Measurements from ENCODE around the gene NCS1. TPM values are rescaled to one million over a fixed set of nuclear protein-coding genes. Genes with fewer than 3 reads are reported as not detected.

The NCS1 gene
- total RNA-seq, 2 donors from 2014 or later, result 0.12 to 0.31 TPM

DNA sequence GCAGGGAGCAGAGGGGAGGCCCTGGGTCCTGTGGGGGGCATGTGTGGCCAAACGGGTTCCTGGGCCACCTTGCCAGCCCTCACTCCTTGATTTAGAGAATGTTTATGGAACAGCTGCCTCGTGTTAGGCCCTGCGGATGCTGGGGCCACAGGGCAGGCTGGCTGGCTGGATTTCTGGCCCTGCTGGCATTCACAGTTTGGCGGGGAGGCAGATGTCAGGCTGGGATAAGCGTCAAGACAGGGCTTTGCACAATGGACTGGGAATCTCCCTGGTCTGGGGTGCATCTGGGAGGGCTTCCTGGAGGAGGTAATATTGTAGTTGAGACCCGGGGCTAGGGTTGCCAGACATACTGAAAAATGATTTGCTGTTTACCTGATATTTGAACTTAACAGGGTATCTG, 13.8 kb downstream of the NCS1 start:
- H3K9me3 ChIP-seq (ENCODE audit: control insufficient read depth, low read length, poor library complexity, severe bottlenecking), result no peaks in the 10 kb centered on the region
- no peak for ATAC-seq

DNA sequence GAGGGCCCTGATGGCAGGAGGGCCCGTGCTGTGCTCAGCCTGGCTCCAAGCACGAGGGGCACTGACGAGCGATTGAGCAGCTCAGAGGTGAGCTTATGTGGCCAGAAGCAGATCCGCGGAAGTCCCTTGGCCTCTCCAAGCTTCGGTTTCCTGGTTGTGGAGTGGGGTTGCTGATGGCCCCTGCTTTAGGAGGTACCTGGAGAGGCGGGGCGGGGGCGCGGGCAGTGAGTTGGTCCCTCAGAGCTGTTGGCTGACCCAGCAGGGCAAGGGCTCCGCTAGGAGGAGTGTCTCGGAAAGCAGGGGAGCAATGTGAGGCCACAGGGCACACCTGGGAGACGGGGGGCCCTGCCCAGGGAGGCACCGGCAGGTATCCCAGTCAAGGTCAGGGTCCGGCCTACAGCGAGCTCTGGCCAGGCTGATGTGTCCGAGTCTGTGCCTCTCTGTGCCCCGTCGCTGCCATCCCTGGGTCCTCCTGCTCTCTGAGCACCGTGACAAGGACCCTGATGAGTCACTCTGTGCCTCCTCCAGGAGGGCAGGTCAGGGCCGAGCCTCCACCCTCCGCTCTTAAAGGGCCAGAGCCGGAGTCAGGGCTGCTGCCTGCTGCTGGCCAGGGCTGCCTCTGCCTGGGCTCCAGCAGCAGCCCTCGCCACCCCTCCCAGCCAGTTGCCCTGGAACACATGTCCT, 14.8 kb downstream of the NCS1 start:
- Mint-ChIP-seq H3K27ac (no peak overlapping the region), H3K27me3 (no peaks in the 10 kb centered on the region), H3K36me3 (ENCODE audit: low read depth) (no peaks in the 10 kb centered on the region), H3K4me3 (no peak overlapping the region), H3K4me1 (peaks cover 5% of the 10 kb centered on the region)
- no peaks in the 10 kb centered on the region for H3K9me3 ChIP-seq (ENCODE audit: control insufficient read depth, low read length, poor library complexity, severe bottlenecking)
- ATAC-seq, result no peak
- no peak for DNase-seq

More for the DNA sequence above, 13.8 kb downstream of the NCS1 start:
- Mint-ChIP-seq H3K4me3 (no peak overlapping the region), H3K4me1 (peaks cover 5% of the 10 kb centered on the region), H3K36me3 (ENCODE audit: low read depth) (no peaks in the 10 kb centered on the region), H3K27ac (no peak overlapping the region), H3K27me3 (no peaks in the 10 kb centered on the region)
- no peak for DNase-seq

DNA sequence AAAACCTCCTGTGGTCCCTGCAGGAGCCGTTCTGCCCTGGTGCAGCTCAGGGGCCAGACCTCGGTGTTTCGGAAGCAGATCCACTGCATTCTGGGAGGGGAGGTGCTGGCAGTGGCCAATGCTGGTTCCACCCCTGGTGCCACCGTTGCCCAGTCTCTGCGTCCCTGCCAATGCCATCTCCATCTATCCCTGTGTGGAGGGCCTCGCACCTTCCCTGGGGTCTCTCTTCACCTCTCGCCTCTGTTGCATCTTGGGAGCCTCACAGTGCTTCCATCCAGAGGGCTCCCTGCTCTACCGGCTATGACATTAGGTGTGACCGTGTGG, 15.3 kb downstream of the NCS1 start:
- Mint-ChIP-seq H3K27ac (no peak overlapping the region), H3K36me3 (ENCODE audit: low read depth) (no peaks in the 10 kb centered on the region), H3K4me3 (no peak overlapping the region), H3K4me1 (peaks cover 5% of the 10 kb centered on the region), H3K27me3 (no peaks in the 10 kb centered on the region)
- H3K9me3 ChIP-seq (ENCODE audit: control insufficient read depth, low read length, poor library complexity, severe bottlenecking), result no peaks in the 10 kb centered on the region
- no peak for ATAC-seq
- no peak for DNase-seq

DNA sequence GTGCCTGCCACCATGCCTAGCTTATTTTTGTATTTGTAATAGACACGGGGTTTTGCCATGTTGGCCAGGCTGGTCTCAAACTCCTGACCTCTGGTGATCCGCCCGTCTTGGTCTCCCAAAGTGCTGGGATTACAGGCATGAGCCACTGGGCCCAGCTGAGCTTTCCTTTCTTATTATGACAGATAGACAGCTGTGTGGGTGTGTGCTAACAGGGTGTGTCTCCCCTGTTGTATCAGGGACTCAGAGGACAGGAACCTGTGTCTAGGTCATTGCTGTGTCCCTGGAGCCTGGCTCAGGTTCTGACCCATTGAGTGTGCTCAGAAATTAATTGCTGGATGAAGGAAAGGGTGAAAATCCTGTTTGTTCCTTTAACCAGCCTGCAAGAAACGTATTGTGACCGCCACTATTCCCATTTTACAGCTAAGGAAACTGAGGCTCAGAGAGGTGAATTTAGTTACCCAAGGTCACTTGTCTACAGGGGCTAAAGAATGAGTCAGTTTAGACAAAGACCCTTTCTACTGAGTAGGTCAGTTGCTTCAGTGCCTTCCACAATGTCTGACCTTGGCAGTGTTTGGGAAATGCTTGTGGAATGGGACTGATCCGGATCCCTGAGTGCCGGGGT, 16.8 kb downstream of the NCS1 start:
- no peak for DNase-seq
- no peaks in the 10 kb centered on the region for H3K36me3 Mint-ChIP-seq (ENCODE audit: low read depth)
- no peak for ATAC-seq
- no peaks in the 10 kb centered on the region for H3K27me3 Mint-ChIP-seq
- no peaks in the 10 kb centered on the region for H3K9me3 ChIP-seq (ENCODE audit: control insufficient read depth, low read length, poor library complexity, severe bottlenecking)
- peaks cover 4% of the 10 kb centered on the region for H3K4me1 Mint-ChIP-seq
- no peak overlapping the region for H3K4me3 Mint-ChIP-seq
- H3K27ac Mint-ChIP-seq, result no peak overlapping the region

DNA sequence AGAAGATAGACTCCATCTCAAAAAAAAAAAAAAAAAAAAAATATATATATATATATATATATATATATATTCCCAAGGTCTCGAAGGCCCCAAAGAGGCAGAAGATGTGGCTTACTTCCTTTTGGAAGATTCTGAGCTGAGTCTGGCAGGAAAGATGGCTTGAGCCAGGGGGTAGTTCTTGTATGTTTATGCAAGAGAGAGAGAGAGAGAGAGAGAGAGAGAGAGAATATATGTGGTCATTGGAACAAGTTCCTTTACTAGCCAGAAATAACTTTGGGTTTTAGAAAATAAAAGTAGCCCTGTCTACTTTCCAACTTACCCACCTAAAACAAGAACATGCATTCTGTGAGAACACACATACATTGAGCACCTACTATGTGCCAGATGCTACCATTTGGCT, 17.6 kb downstream of the NCS1 start:
- ATAC-seq (no peak), DNase-seq (no peak)
- no peaks in the 10 kb centered on the region for H3K36me3 Mint-ChIP-seq (ENCODE audit: low read depth)
- no peak overlapping the region for H3K4me3 Mint-ChIP-seq
- H3K4me1 Mint-ChIP-seq, result peaks cover 5% of the 10 kb centered on the region
- H3K27ac Mint-ChIP-seq, result no peak overlapping the region
- no peaks in the 10 kb centered on the region for H3K9me3 ChIP-seq (ENCODE audit: control insufficient read depth, low read length, poor library complexity, severe bottlenecking)
- no peaks in the 10 kb centered on the region for H3K27me3 Mint-ChIP-seq

DNA sequence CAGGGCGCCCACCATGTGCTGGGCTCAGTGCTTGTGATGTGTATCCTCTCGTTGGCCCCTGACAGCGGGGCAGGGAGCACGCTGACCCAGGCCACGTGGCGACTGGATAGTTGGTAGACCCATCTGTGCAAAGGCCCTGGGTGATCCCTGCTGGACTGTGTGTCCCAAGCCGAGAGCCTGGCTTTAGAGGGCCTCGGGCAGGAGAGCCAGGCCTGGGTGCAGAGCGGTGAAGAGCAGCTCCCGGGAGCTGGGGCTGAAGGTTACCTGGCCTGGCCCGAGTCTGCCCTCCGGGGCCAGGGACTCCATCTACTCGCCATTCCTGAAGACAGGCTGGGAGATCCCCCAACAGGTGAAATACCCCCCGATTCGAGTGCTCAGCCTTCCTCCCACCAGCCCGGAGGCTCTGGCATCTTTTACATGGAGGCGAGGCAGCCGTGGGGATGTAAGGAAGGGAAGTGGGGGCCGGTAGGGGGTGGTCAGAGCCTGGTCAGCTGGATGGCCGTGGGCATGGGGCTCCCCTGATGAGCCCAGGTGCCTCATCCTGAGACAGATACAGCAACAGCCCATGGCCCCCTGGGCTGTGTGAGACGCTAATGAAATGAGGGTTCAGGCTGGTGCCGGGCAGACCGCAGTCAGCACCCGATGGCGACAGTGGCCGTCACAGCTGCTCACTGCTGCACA, 19.0 kb downstream of the NCS1 start:
- no peaks in the 10 kb centered on the region for H3K9me3 ChIP-seq (ENCODE audit: control insufficient read depth, low read length, poor library complexity, severe bottlenecking)
- DNase-seq (no peak), ATAC-seq (no peak)
- Mint-ChIP-seq H3K36me3 (ENCODE audit: low read depth) (no peaks in the 10 kb centered on the region), H3K4me3 (no peak overlapping the region), H3K27me3 (no peaks in the 10 kb centered on the region), H3K27ac (no peak overlapping the region), H3K4me1 (peaks cover 5% of the 10 kb centered on the region)

DNA sequence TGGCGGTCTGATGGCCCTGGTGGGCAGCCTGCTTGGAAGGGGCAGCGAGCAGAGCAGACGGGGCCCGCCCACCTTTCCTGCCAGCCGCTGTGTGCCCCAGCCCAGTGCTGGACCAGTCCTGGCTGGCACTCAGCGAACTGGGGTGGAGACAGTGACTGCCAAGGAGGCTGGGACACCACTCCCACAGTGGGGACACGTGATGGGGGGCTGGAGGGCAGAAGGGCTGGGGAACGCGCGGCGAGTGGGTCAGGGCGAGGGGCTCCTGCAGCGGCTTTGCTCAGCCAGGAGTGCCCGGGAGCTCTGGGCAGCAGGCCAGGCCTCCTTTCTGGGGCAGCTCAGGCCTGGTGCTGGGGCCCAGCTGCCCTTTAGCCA, 19.5 kb downstream of the NCS1 start:
- H3K27ac Mint-ChIP-seq, result no peak overlapping the region
- H3K9me3 ChIP-seq (ENCODE audit: control insufficient read depth, low read length, poor library complexity, severe bottlenecking), result no peaks in the 10 kb centered on the region
- no peak for DNase-seq
- H3K36me3 Mint-ChIP-seq (ENCODE audit: low read depth), result no peaks in the 10 kb centered on the region
- peaks cover 5% of the 10 kb centered on the region for H3K4me1 Mint-ChIP-seq
- no peak overlapping the region for H3K4me3 Mint-ChIP-seq
- no peak for ATAC-seq
- no peaks in the 10 kb centered on the region for H3K27me3 Mint-ChIP-seq

DNA sequence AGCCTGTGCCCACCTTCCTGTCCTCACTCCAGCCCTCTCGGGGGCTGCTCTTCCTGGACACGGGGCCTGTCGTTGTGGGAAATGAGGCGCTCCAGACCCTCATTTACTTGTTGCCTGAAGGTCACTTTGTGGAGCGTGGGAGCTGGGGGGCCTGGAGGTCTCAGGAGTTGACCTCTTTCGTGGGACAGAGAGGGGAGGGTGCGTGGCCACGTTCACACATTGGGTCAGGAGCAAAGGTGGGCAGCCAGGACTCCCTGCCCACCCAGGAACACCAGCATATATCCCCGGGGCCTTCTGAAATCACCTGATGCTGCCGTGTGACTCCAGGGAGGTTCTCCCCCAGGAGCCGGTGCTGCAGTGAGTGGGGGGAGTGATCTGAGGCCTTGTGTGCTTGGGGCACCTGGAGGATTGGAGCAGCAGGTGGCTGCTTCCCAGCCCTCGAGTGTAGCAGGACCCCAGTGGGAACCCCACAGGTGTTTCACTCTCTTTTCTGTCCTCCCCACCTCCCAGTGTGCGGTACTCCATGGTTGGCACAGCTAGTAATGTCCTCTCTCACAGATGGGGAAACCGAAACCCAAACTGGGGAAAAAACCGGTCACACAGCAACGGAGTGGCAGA, 20.3 kb downstream of the NCS1 start:
- DNase-seq (no peak), ATAC-seq (no peak)
- Mint-ChIP-seq H3K27ac (no peak overlapping the region), H3K27me3 (no peaks in the 10 kb centered on the region), H3K36me3 (ENCODE audit: low read depth) (no peaks in the 10 kb centered on the region), H3K4me3 (no peak overlapping the region), H3K4me1 (peaks cover 5% of the 10 kb centered on the region)
- H3K9me3 ChIP-seq (ENCODE audit: control insufficient read depth, low read length, poor library complexity, severe bottlenecking), result no peaks in the 10 kb centered on the region

DNA sequence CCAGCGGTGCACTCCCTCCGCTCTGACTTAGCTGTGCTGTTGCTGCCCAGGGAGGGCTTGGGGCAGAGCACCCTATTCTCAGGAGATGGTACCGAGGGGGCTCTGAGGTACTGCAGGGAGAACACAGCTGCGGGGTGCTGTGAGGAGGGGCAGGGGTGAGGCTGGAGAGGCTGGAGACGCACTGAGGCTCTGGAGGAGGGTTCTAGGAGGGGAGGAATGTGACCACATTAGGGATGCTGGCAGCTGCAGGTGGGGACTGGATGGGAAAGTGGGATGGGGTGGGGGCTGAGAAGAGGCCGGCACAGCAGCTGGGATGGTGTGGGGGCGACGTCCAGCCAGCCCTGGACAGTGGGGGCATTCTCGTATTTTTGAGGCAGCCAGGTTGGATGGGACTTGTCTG, 20.9 kb downstream of the NCS1 start:
- Mint-ChIP-seq H3K36me3 (ENCODE audit: low read depth) (no peaks in the 10 kb centered on the region), H3K4me3 (no peak overlapping the region), H3K27me3 (no peaks in the 10 kb centered on the region), H3K27ac (no peak overlapping the region), H3K4me1 (peaks cover 5% of the 10 kb centered on the region)
- no peaks in the 10 kb centered on the region for H3K9me3 ChIP-seq (ENCODE audit: control insufficient read depth, low read length, poor library complexity, severe bottlenecking)
- ATAC-seq (no peak), DNase-seq (no peak)

DNA sequence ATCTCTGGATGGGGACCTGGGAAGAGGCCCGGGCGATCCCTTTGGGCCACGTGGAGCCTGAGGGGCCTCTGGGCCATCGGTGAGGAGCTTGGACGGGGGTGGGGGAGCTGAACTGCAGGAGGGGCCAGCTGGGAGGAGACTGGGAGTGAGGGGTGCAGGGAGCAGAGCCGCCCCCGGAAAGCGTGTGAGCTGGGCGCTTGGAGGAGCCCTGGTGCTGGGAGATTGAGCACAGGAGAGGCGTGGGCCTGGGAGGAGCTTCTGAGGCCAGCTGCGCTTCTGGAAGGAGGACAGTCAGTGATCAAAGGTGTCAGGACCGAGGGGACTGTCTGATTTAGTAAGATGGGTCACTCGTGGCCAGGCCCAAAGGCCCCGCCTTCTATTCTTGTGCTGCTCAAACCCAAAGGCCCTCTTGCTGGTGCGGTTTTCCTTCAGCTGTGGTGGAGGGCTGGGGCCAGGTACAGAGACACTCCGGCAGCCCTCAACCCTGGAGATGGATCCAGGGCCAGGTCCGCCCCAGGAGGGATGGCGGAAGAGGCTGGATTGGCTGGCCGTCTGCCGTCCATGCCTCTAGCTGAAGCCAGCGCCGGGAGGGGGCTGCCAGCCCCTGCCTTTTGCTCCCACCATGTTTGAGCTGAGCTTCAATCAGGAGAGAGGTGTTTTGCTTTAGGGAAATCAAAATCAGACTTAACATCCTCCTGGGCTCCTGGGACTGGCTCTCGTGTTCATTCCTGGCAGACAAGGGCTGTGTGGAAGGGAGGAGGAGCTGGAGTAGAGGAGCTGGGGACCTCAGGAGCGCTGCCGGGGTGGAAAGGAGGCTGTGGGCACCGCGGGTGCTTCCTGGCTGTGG, 21.6 kb downstream of the NCS1 start:
- Mint-ChIP-seq H3K4me3 (no peak overlapping the region), H3K27ac (peak overlapping the region; percentile 4), H3K4me1 (peaks cover 5% of the 10 kb centered on the region), H3K27me3 (no peaks in the 10 kb centered on the region), H3K36me3 (ENCODE audit: low read depth) (no peaks in the 10 kb centered on the region)
- DNase-seq (no peak), ATAC-seq (no peak)
- H3K9me3 ChIP-seq (ENCODE audit: control insufficient read depth, low read length, poor library complexity, severe bottlenecking), result no peaks in the 10 kb centered on the region

DNA sequence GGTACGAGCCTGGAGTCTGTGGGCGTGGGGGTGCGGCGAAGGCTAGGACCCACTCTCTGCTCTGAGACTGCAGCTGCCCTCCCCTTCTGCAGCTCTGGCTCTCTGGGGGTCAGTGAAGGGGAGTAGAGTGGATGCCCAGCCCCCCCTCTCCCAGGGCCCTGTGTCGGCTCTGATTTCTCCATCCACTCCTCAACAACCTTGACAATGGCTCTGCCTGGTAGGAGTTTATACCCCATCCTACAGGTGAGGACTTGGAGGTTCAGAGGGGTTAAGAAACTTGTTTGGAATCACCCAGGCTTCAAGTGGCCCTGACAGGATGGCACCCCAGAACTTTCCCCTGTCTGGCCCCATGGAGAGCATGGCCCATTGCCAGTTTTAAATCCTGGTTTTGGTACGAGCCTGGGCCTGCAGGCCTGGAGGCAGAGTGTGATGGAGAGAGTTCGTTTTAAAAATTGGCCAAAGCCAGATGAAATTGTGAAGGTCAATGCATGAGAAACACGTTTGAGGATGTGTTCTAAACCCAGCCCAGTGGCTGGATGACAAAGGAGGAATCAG, 22.3 kb downstream of the NCS1 start:
- H3K4me3 Mint-ChIP-seq, result no peak overlapping the region
- ATAC-seq, result no peak
- H3K4me1 Mint-ChIP-seq, result peaks cover 5% of the 10 kb centered on the region
- no peak for DNase-seq
- H3K27me3 Mint-ChIP-seq, result no peaks in the 10 kb centered on the region
- H3K9me3 ChIP-seq (ENCODE audit: control insufficient read depth, low read length, poor library complexity, severe bottlenecking), result no peaks in the 10 kb centered on the region
- peak overlapping the region; percentile 4 for H3K27ac Mint-ChIP-seq
- no peaks in the 10 kb centered on the region for H3K36me3 Mint-ChIP-seq (ENCODE audit: low read depth)

DNA sequence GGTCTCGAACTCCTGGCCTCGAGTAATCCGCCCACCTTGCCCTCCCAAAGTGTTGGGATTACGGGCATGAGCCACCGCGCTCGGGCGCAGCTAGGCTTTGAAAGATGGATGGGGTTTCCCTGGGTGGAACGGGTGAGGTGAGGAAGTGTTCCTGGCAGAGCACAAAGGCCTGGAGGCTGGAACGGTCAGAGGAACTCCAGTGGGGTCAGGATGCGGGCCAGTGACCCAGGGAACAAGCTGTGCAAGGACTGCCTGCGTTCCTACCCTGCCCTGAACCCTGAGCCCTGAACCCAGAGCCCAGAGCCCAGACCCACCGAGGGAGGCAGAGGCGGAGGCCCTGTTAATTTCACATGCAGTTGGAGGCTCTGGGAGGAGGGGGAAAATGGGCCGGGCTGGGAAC, 23.4 kb downstream of the NCS1 start:
- Mint-ChIP-seq H3K27ac (no peak overlapping the region), H3K4me3 (no peak overlapping the region), H3K36me3 (ENCODE audit: low read depth) (no peaks in the 10 kb centered on the region), H3K4me1 (peaks cover 5% of the 10 kb centered on the region), H3K27me3 (no peaks in the 10 kb centered on the region)
- ATAC-seq (no peak), DNase-seq (no peak)
- H3K9me3 ChIP-seq (ENCODE audit: control insufficient read depth, low read length, poor library complexity, severe bottlenecking), result no peaks in the 10 kb centered on the region

DNA sequence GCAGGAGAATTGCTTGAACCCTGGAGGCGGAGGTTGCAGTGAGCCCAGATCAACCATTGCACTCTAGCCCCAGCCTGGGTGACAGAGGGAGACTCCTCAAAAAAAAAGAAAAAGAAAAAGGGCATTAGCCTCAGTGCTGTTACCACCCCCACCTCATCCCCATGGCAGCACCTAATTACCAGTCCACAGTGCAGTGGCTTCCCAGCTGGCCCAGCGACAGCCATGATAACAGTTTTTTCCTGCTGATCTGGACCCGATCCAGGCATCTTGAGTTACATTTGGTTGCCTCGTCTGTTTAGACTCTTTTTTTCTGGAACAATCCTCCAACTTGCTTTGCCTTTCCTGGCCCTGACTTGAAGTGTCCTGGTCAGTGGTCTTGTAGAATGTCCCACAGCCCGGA, 24.4 kb downstream of the NCS1 start:
- ATAC-seq (no peak), DNase-seq (no peak)
- no peaks in the 10 kb centered on the region for H3K36me3 Mint-ChIP-seq (ENCODE audit: low read depth)
- H3K4me3 Mint-ChIP-seq, result no peak overlapping the region
- no peaks in the 10 kb centered on the region for H3K27me3 Mint-ChIP-seq
- peaks cover 5% of the 10 kb centered on the region for H3K4me1 Mint-ChIP-seq
- H3K27ac Mint-ChIP-seq, result no peak overlapping the region
- no peaks in the 10 kb centered on the region for H3K9me3 ChIP-seq (ENCODE audit: control insufficient read depth, low read length, poor library complexity, severe bottlenecking)
